DOHH2 (cell line): Measurements from ENCODE around the gene FOXP2.

ENCODE experiments used
- H3F3A ChIP-seq: fragments of 200-600 bp; sonication (generic), shearing (Covaris generic); 2 replicates; pipeline ENCODE4 v1.6.0; 2016; ENCODE audit warnings: antibody characterized with exemption, mild to moderate bottlenecking; ENCODE audit not compliant: control insufficient read depth, insufficient read depth
- H3K27ac ChIP-seq: fragments of 200-600 bp; sonication (generic); 2 replicates; pipeline ENCODE4 v1.5.1; 2014; ENCODE audit warnings: low read depth, mild to moderate bottlenecking, low read length, moderate library complexity
- H3K27me3 ChIP-seq: fragments of 200-600 bp; sonication (generic); 2 replicates; pipeline ENCODE4 v1.6.1; 2014; ENCODE audit warnings: mild to moderate bottlenecking, low read length, mixed read lengths; ENCODE audit not compliant: control insufficient read depth
- H3K36me3 ChIP-seq: fragments of 200-600 bp; sonication (generic); 2 replicates; pipeline ENCODE4 v1.6.1; 2014; ENCODE audit warnings: mild to moderate bottlenecking, low read length, moderate library complexity, mixed read lengths; ENCODE audit not compliant: control insufficient read depth
- H3K4me1 ChIP-seq: fragments of 200-600 bp; sonication (generic); 2 replicates; pipeline ENCODE4 v1.6.1; 2014; ENCODE audit warnings: mild to moderate bottlenecking, low read length, mixed read lengths; ENCODE audit not compliant: control insufficient read depth
- H3K4me2 ChIP-seq: fragments of 200-600 bp; sonication (generic); 2 replicates; pipeline ENCODE4 v1.6.0; 2014; ENCODE audit warnings: mild to moderate bottlenecking, low read length, moderate library complexity
- H3K4me3 ChIP-seq: fragments of 200-600 bp; sonication (generic); 2 replicates; pipeline ENCODE4 v1.5.1; 2014; ENCODE audit warnings: mild to moderate bottlenecking, low read length, mixed read lengths
- H3K79me2 ChIP-seq: fragments of 200-600 bp; sonication (generic); 2 replicates; pipeline ENCODE4 v1.6.1; 2014; ENCODE audit warnings: mild to moderate bottlenecking, low read length, mixed read lengths; ENCODE audit not compliant: control insufficient read depth
- H3K9me2 ChIP-seq: fragments of 200-600 bp; sonication (generic); replicated peaks from 2 replicates; pipeline ENCODE4 v1.6.1; 2014; ENCODE audit warnings: mild to moderate bottlenecking, low read length, mixed read lengths; ENCODE audit not compliant: control insufficient read depth
- H3K9me3 ChIP-seq: fragments of 200-600 bp; sonication (generic); 2 replicates; pipeline ENCODE4 v1.6.1; 2014; ENCODE audit warnings: antibody characterized with exemption, low read length, mixed read lengths; ENCODE audit not compliant: control insufficient read depth, insufficient read depth
- H4K20me1 ChIP-seq: fragments of 200-600 bp; sonication (generic); 2 replicates; pipeline ENCODE4 v1.6.0; 2014; ENCODE audit warnings: low read depth, mild to moderate bottlenecking, antibody characterized with exemption, low read length, moderate library complexity; ENCODE audit not compliant: control insufficient read depth, insufficient read depth
- EZH2phosphoT487 ChIP-seq: fragments of 200-600 bp; sonication (generic); IDR thresholded peaks from 2 replicates; pipeline ENCODE4 v1.6.1; 2017; ENCODE audit warnings: borderline replicate concordance, mild to moderate bottlenecking, antibody characterized with exemption, low read length, moderate library complexity, mixed read lengths
- TF ChIP-seq, protein P1 (sequence below): fragments of 200-600 bp; sonication (generic); IDR thresholded peaks from one replicate; pipeline ENCODE4 v1.5.1; 2014; ENCODE audit warnings: antibody characterized with exemption, mild to moderate bottlenecking, low read depth, low read length; ENCODE audit not compliant: poor library complexity, severe bottlenecking

Gene FOXP2

GRCh38 chr7:114459574-114459973, 45.0 kb downstream of the FOXP2 start:
- H3K27me3 ChIP-seq, result no peaks in the 10 kb centered on the region
- no peak overlapping the region for H3K4me3 ChIP-seq
- no peaks in the 10 kb centered on the region for H3K9me3 ChIP-seq
- H3K4me1 ChIP-seq, result no peaks in the 10 kb centered on the region
- H3F3A ChIP-seq, result no peaks in the 10 kb centered on the region
- no peaks in the 10 kb centered on the region for H3K79me2 ChIP-seq
- no peaks in the 10 kb centered on the region for H3K36me3 ChIP-seq
- TF ChIP-seq, protein P1, sequence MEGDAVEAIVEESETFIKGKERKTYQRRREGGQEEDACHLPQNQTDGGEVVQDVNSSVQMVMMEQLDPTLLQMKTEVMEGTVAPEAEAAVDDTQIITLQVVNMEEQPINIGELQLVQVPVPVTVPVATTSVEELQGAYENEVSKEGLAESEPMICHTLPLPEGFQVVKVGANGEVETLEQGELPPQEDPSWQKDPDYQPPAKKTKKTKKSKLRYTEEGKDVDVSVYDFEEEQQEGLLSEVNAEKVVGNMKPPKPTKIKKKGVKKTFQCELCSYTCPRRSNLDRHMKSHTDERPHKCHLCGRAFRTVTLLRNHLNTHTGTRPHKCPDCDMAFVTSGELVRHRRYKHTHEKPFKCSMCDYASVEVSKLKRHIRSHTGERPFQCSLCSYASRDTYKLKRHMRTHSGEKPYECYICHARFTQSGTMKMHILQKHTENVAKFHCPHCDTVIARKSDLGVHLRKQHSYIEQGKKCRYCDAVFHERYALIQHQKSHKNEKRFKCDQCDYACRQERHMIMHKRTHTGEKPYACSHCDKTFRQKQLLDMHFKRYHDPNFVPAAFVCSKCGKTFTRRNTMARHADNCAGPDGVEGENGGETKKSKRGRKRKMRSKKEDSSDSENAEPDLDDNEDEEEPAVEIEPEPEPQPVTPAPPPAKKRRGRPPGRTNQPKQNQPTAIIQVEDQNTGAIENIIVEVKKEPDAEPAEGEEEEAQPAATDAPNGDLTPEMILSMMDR, result no peak
- TF ChIP-seq EZH2phosphoT487, result no peak
- no peaks in the 10 kb centered on the region for H3K9me2 ChIP-seq
- no peak overlapping the region for H3K27ac ChIP-seq
- H4K20me1 ChIP-seq, result no peaks in the 10 kb centered on the region
- no peak overlapping the region for H3K4me2 ChIP-seq

GRCh38 chr7:114460021-114460420, 45.4 kb downstream of the FOXP2 start:
- Histone ChIP-seq H3K27ac (no peak overlapping the region), H3K4me1 (no peaks in the 10 kb centered on the region), H3K79me2 (no peaks in the 10 kb centered on the region), H3K4me2 (no peak overlapping the region), H3F3A (no peaks in the 10 kb centered on the region), H3K27me3 (no peaks in the 10 kb centered on the region), H4K20me1 (no peaks in the 10 kb centered on the region), H3K9me3 (no peaks in the 10 kb centered on the region), H3K9me2 (no peaks in the 10 kb centered on the region), H3K36me3 (no peaks in the 10 kb centered on the region), H3K4me3 (no peak overlapping the region)
- TF ChIP-seq, protein P1, result no peak
- TF ChIP-seq EZH2phosphoT487, result no peak

GRCh38 chr7:114466917-114467316, 52.3 kb downstream of the FOXP2 start:
- Histone ChIP-seq H4K20me1 (no peaks in the 10 kb centered on the region), H3K4me2 (no peak overlapping the region), H3K79me2 (no peaks in the 10 kb centered on the region), H3K9me2 (no peaks in the 10 kb centered on the region), H3K4me1 (no peaks in the 10 kb centered on the region), H3F3A (no peaks in the 10 kb centered on the region), H3K36me3 (no peaks in the 10 kb centered on the region), H3K27ac (no peak overlapping the region), H3K9me3 (no peaks in the 10 kb centered on the region), H3K4me3 (no peak overlapping the region), H3K27me3 (no peaks in the 10 kb centered on the region)
- TF ChIP-seq EZH2phosphoT487, result no peak
- TF ChIP-seq, protein P1, result no peak

DNA sequence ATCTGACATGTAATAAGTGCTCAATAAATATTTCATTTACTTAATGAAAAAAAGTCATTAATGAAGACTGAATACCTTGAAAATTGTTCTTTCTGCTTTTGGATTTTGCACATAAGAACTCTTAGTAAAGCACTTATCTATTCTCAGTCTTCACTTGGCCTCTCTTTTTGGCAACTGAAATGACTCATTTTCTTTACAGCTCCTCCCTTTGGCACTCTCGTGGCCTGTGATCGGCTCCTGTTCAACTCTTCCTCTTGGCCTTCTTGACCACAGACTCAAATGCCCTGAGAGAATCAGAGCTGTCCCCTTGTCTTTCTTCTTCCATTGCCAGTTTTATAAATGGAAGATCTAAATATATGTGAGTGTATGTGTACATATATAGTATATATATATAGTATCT, 54.2 kb downstream of the FOXP2 start:
- H3K4me1 ChIP-seq, result no peaks in the 10 kb centered on the region
- H3K4me3 ChIP-seq, result no peak overlapping the region
- no peaks in the 10 kb centered on the region for H3K9me2 ChIP-seq
- H3K79me2 ChIP-seq, result no peaks in the 10 kb centered on the region
- no peaks in the 10 kb centered on the region for H3K36me3 ChIP-seq
- TF ChIP-seq, protein P1, result no peak
- no peak overlapping the region for H3K27ac ChIP-seq
- no peaks in the 10 kb centered on the region for H4K20me1 ChIP-seq
- H3F3A ChIP-seq, result no peaks in the 10 kb centered on the region
- no peaks in the 10 kb centered on the region for H3K9me3 ChIP-seq
- no peaks in the 10 kb centered on the region for H3K27me3 ChIP-seq
- H3K4me2 ChIP-seq, result no peak overlapping the region
